SK-N-SH (cell line): ENCODE data around the gene ATP6V1G3. TPM values are rescaled to one million over a fixed set of nuclear protein-coding genes. Genes with fewer than 3 reads are reported as not detected.

Source experiments
- CTCF ChIA-PET: fragments of 300-600, 350-600 bp; formaldehyde crosslinking; extraction: SDS; loops from one replicate; lab custom pipeline; 2021; lab: Yijun Ruan, JAX
- POLR2A ChIA-PET: fragments of 350-600 bp; sonication (Branson Sonifier 250); formaldehyde crosslinking; extraction: SDS; loops from one replicate; lab custom pipeline; 2020; ENCODE audit warnings: antibody characterized with exemption, inconsistent platforms; lab: Yijun Ruan, JAX
- DNase-seq: peaks from one replicate; pipeline ENCODE4 v3.0.0; 2012
- H2AFZ ChIP-seq: fragments of 200-600 bp; sonication (generic); 2 replicates; pipeline ENCODE4 v1.8.1; 2016; ENCODE audit warnings: antibody characterized with exemption, mild to moderate bottlenecking, low read depth
- H3F3A ChIP-seq: fragments of 200-600 bp; sonication (generic); replicated peaks from 2 replicates; pipeline ENCODE3; 2016; ENCODE audit warnings: antibody characterized with exemption, mild to moderate bottlenecking; ENCODE audit not compliant: insufficient read depth
- H3K27ac ChIP-seq, 2 experiments: fragments of 200-500 bp in 1 of 2; fragments of 200-600 bp in 1 of 2; sonication (Bioruptor generic) in 1 of 2; sonication (generic), shearing (Covaris generic) in 1 of 2; 2 replicates each; pipeline versions ENCODE4 v1.5.1 to v1.6.1; 2014 to 2016; ENCODE audit warnings: low read depth in 2 of 2, inconsistent platforms in 1 of 2, low read length in 1 of 2, mild to moderate bottlenecking in 1 of 2, mixed read lengths in 1 of 2
- H3K27me3 ChIP-seq: fragments of 200-600 bp; sonication (generic), shearing (Covaris generic); 2 replicates; pipeline ENCODE4 v1.6.1; 2016; ENCODE audit warnings: mixed run types; ENCODE audit not compliant: insufficient read depth
- H3K36me3 ChIP-seq, 2 experiments: fragments of 200-500 bp in 1 of 2; fragments of 200-600 bp in 1 of 2; sonication (Bioruptor generic) in 1 of 2; sonication (generic) in 1 of 2; replicated peaks in 1 of 2; 2 replicates each; pipeline versions ENCODE3 to v1.5.1; 2014 to 2016; ENCODE audit warnings: low read length in 1 of 2, mild to moderate bottlenecking in 1 of 2; ENCODE audit not compliant: insufficient read depth in 2 of 2, control insufficient read depth in 1 of 2
- H3K4me1 ChIP-seq, 2 experiments: fragments of 200-500 bp in 1 of 2; fragments of 200-600 bp in 1 of 2; sonication (Bioruptor generic) in 1 of 2; sonication (generic), shearing (Covaris generic) in 1 of 2; 2 replicates each; pipeline versions ENCODE4 v1.5.1 to v1.6.1; 2014 to 2016; ENCODE audit warnings: low read depth in 1 of 2, low read length in 1 of 2, mixed run types in 1 of 2; ENCODE audit not compliant: insufficient read depth in 2 of 2, control insufficient read depth in 1 of 2
- H3K4me2 ChIP-seq: fragments of 200-600 bp; sonication (generic), shearing (Covaris generic); 2 replicates; pipeline ENCODE4 v1.6.1; 2017; ENCODE audit warnings: mixed run types
- H3K4me3 ChIP-seq, 2 experiments: fragments of 200-500 bp in 1 of 2; fragments of 200-600 bp in 1 of 2; sonication (Bioruptor generic) in 1 of 2; sonication (generic), shearing (Covaris generic) in 1 of 2; 2 replicates each; pipeline versions ENCODE4 v1.5.1 to v1.8.1; 2014 to 2016; ENCODE audit warnings: low read depth in 2 of 2, inconsistent platforms in 1 of 2, low read length in 1 of 2, mild to moderate bottlenecking in 1 of 2, mixed read lengths in 1 of 2, moderate library complexity in 1 of 2
- H3K79me2 ChIP-seq: fragments of 200-600 bp; sonication (generic); 2 replicates; pipeline ENCODE4 v1.8.1; 2017; ENCODE audit warnings: mild to moderate bottlenecking; ENCODE audit not compliant: insufficient read depth
- H3K9ac ChIP-seq: fragments of 200-600 bp; sonication (generic); 2 replicates; pipeline ENCODE4 v1.6.1; 2017; ENCODE audit warnings: mixed run types
- H3K9me2 ChIP-seq: fragments of 200-600 bp; sonication (generic); 2 replicates; pipeline ENCODE4 v1.6.1; 2017; ENCODE audit warnings: mixed run types
- H3K9me3 ChIP-seq: fragments of 200-600 bp; sonication (generic); 2 replicates; pipeline ENCODE4 v1.6.1; 2017; ENCODE audit warnings: mixed run types, mild to moderate bottlenecking, moderate library complexity
- H4K20me1 ChIP-seq: fragments of 200-600 bp; sonication (generic); 2 replicates; pipeline ENCODE4 v1.6.1; 2017; ENCODE audit warnings: mild to moderate bottlenecking, mixed run types; ENCODE audit not compliant: insufficient read depth
- FOXJ3 ChIP-seq: sonication (generic); formaldehyde crosslinking; IDR thresholded peaks from 2 replicates; pipeline ENCODE4 v1.5.1; 2020; ENCODE audit warnings: mild to moderate bottlenecking, missing genetic modification reagents
- MEF2A ChIP-seq: IDR thresholded peaks from 2 replicates; pipeline ENCODE4 v1.4.0; 2012; ENCODE audit warnings: low read depth, borderline replicate concordance
- NFIC ChIP-seq: IDR thresholded peaks from 2 replicates; pipeline ENCODE4 v1.4.0; 2012; ENCODE audit warnings: borderline replicate concordance
- NRF1 ChIP-seq: IDR thresholded peaks from 2 replicates; pipeline ENCODE4 v1.6.1; 2012; ENCODE audit warnings: low read depth, mild to moderate bottlenecking, low read length
- RAD21 ChIP-seq: IDR thresholded peaks from 2 replicates; pipeline ENCODE4 v1.6.1; 2012; ENCODE audit warnings: mild to moderate bottlenecking, low read length
- RCOR1 ChIP-seq: fragments of 150-350 bp; IDR thresholded peaks from 2 replicates; pipeline ENCODE4 v1.6.1; 2017; ENCODE audit warnings: antibody characterized with exemption, low read length
- RFX5 ChIP-seq: IDR thresholded peaks from 2 replicates; pipeline ENCODE4 v1.6.1; 2012; ENCODE audit warnings: mild to moderate bottlenecking, improper control_type of control experiment, low read length
- RXRA ChIP-seq: IDR thresholded peaks from 2 replicates; pipeline ENCODE4 v1.4.0; 2012; ENCODE audit warnings: low read depth, mild to moderate bottlenecking, borderline replicate concordance
- SIN3A ChIP-seq: IDR thresholded peaks from 2 replicates; pipeline ENCODE4 v1.6.1; 2012; ENCODE audit warnings: low read depth, mild to moderate bottlenecking, low read length, moderate library complexity, borderline replicate concordance
- TAF1 ChIP-seq: IDR thresholded peaks from 2 replicates; pipeline ENCODE4 v1.6.1; 2012; ENCODE audit warnings: low read depth, mild to moderate bottlenecking, low read length, moderate library complexity, borderline replicate concordance
- TCF12 ChIP-seq: IDR thresholded peaks from 2 replicates; pipeline ENCODE4 v1.4.0; 2012
- USF2 ChIP-seq: fragments of 150-350 bp; IDR thresholded peaks from 2 replicates; pipeline ENCODE4 v1.6.1; 2017; ENCODE audit warnings: antibody characterized with exemption, low read length, low read depth, borderline replicate concordance
- YY1 ChIP-seq: IDR thresholded peaks from 2 replicates; pipeline ENCODE4 v1.4.0; 2012; ENCODE audit warnings: low read depth, mild to moderate bottlenecking
- WGBS: methylation state at CpG from one replicate; pipeline ENCODE4 v1.1.6; 2017; ENCODE audit warnings: low lambda C conversion rate; 5-methylcytosine and 5-hydroxymethylcytosine counted together
- polyA plus RNA-seq, 3 experiments: library from polyadenylated mRNA; depleted of rRNA; stranded (reverse); fragments of >200 nt; gene quantifications; 2 replicates each; pipeline ENCODE4 v1.2.3, GENCODE V29; 2012
- TF ChIP-seq, protein P1 (sequence below): fragments of 150-350 bp; IDR thresholded peaks from 2 replicates; pipeline ENCODE4 v1.6.1; 2016; ENCODE audit warnings: mild to moderate bottlenecking, low read depth, low read length
- TF ChIP-seq, protein P2 (sequence below): IDR thresholded peaks from 2 replicates; pipeline ENCODE4 v1.4.0; 2012; ENCODE audit warnings: low read depth, borderline replicate concordance

Gene ATP6V1G3
- polyA plus RNA-seq, 1 of the 3 experiments (the other 2 are of a cell fraction) = not detected

GRCh38 chr1:198543670-198544260 is 3.3 kb upstream of the ATP6V1G3 start (continued):
- TF ChIP-seq, protein P1, sequence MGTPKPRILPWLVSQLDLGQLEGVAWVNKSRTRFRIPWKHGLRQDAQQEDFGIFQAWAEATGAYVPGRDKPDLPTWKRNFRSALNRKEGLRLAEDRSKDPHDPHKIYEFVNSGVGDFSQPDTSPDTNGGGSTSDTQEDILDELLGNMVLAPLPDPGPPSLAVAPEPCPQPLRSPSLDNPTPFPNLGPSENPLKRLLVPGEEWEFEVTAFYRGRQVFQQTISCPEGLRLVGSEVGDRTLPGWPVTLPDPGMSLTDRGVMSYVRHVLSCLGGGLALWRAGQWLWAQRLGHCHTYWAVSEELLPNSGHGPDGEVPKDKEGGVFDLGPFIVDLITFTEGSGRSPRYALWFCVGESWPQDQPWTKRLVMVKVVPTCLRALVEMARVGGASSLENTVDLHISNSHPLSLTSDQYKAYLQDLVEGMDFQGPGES = no peak
- TF ChIP-seq RCOR1 (no peak), MEF2A (no peak)

DNA sequence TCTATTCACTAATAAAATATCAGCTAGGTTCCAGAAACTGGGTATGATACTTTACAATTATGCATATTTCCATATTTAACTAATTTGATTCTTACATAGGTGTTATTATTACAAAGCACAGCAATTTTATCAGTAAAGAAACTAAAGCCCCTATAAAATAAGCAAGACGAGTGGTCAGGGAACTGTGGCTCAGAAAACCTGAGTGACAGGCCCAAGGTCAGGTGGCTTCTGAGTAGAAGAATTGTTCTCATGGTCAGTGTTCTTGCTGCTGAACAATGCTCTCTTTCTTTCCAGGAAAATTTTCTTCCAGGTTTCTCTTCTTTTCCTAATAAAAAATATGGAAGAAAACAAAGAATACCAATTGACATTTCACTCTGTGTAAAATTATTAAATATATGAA is 2.2 kb upstream of the ATP6V1G3 start:
- DNase-seq = no peak
- Histone ChIP-seq H3K4me1 (peaks cover 0 to 4% of the 10 kb centered on the region in 2 experiments; a peak in 1 of 4 replicates), H3K4me3 (no peak overlapping the region), H3K9me3 (no peaks in the 10 kb centered on the region), H3F3A (no peaks in the 10 kb centered on the region), H2AFZ (no peak overlapping the region), H3K9ac (no peak overlapping the region), H3K4me2 (no peak overlapping the region), H3K36me3 (no peaks in the 10 kb centered on the region), H3K27me3 (no peaks in the 10 kb centered on the region), H4K20me1 (no peaks in the 10 kb centered on the region), H3K79me2 (no peaks in the 10 kb centered on the region), H3K9me2 (no peaks in the 10 kb centered on the region), H3K27ac (no peak overlapping the region)
- ChIA-PET POLR2A (no interaction called here), CTCF (no interaction called here)
- TF ChIP-seq, protein P2, sequence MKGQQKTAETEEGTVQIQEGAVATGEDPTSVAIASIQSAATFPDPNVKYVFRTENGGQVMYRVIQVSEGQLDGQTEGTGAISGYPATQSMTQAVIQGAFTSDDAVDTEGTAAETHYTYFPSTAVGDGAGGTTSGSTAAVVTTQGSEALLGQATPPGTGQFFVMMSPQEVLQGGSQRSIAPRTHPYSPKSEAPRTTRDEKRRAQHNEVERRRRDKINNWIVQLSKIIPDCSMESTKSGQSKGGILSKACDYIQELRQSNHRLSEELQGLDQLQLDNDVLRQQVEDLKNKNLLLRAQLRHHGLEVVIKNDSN = no peak
- TF ChIP-seq FOXJ3 (CRISPR knock-in tag) = no peak
- no peak for TF ChIP-seq YY1
- no peak for TF ChIP-seq RAD21
- TF ChIP-seq USF2 = no peak
- TF ChIP-seq SIN3A = no peak
- TF ChIP-seq NRF1 = no peak
- TF ChIP-seq TCF12 = no peak
- TF ChIP-seq TAF1 = no peak
- no peak for TF ChIP-seq RXRA
- TF ChIP-seq NFIC = no peak
- TF ChIP-seq RFX5 = no peak
- TF ChIP-seq, protein P1 = no peak
- WGBS = 84% methylated on average over 1 of the region's 1 CpG
